Astrocyte (in vitro differentiated cells and primary cell): ENCODE data around the gene OR52E1.

ENCODE experiments used
- CTCF ChIP-seq: IDR thresholded peaks from 2 replicates; pipeline ENCODE4 v1.5.1; 2011; ENCODE audit warnings: low read depth, mild to moderate bottlenecking, inconsistent platforms, low read length, moderate library complexity; ENCODE audit not compliant: insufficient read depth
- EZH2 ChIP-seq: IDR thresholded peaks from 2 replicates; pipeline ENCODE4 v1.6.1; 2012; ENCODE audit warnings: mild to moderate bottlenecking, low read length, inconsistent platforms; ENCODE audit not compliant: insufficient read depth

- TF ChIP-seq CTCF (no peak), EZH2 (no peak)
These were observed 27.3 kb upstream of the OR52E1 start for GRCh38 chr11:5042091-5042490.
